Omental fat pad (tissue), 4 donors: ENCODE measurements around the gene ESRRA. TPM values are rescaled to one million over a fixed set of nuclear protein-coding genes. Genes with fewer than 3 reads are reported as not detected.

Experiments
- ATAC-seq: fragments of 150-250 bp; one replicate; pipeline ENCODE4 v1.9.1; 2016; ENCODE audit warnings: mild to moderate bottlenecking, moderate library complexity; ENCODE audit not compliant: low FRiP score
- DNase-seq: peaks from one replicate; pipeline ENCODE4 v3.0.0-alpha.2; 2019; ENCODE audit warnings: low spot score
- total RNA-seq, 4 donors: library from RNA; depleted of rRNA; stranded (reverse); fragments of >200 nt; gene quantifications; one replicate each; pipeline ENCODE4 v1.1.0, GENCODE V29; 2016
- TF ChIP-seq, protein P1 (sequence below), 3 donors: fragments of 450-650 bp; IDR thresholded peaks; one replicate each; pipeline ENCODE4 v1.5.1; 2016 to 2017; ENCODE audit warnings: antibody characterized with exemption in 3 of 3, mild to moderate bottlenecking in 3 of 3, moderate library complexity in 2 of 3

The ESRRA gene
- total RNA-seq, 4 donors from 2014 or later, result 32.1 to 50.8 (median 44.6) TPM

DNA sequence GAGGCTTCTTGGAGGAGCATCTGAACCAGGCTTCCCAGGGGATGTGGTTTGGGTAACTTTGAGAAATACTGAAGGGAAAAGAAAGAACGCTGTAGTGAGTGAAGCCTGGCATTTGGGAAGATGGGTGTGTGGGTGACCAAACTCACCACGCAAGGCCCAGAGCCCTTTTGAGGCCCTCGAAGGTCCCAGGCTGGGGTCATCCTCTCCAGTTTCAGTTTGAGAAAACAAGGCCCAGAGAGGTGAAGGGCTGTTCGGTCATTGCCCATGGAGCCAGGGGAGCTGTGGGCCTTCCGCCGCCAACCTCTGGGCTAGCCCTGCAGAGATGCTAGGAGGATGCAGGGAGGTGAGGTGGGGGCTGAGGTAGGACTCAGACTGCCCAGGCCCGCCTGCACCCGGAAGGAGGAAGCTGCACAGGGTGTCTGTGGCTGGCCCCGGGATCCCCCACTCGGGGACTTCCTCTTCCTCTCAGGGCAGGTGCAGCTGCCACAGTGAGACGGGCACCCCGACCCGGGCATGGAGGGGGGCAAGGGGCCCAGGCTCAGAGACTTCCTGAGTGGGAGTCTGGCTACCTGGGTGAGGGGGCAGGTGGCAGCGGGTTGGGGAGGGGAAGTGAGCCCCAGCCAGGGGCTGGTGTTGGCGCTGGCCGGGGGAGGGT, 34.6 kb downstream of the ESRRA start, which contains the start of gene CCDC88B:
CCDC88B (plus strand) TSS at position 451 of the 655 bp plus-strand sequence; CDS start at position 514, 63 bp downstream.
- ATAC-seq (no peak), DNase-seq (no peak)
- TF ChIP-seq, protein P1, sequence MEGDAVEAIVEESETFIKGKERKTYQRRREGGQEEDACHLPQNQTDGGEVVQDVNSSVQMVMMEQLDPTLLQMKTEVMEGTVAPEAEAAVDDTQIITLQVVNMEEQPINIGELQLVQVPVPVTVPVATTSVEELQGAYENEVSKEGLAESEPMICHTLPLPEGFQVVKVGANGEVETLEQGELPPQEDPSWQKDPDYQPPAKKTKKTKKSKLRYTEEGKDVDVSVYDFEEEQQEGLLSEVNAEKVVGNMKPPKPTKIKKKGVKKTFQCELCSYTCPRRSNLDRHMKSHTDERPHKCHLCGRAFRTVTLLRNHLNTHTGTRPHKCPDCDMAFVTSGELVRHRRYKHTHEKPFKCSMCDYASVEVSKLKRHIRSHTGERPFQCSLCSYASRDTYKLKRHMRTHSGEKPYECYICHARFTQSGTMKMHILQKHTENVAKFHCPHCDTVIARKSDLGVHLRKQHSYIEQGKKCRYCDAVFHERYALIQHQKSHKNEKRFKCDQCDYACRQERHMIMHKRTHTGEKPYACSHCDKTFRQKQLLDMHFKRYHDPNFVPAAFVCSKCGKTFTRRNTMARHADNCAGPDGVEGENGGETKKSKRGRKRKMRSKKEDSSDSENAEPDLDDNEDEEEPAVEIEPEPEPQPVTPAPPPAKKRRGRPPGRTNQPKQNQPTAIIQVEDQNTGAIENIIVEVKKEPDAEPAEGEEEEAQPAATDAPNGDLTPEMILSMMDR (IDR thresholded peaks at IDR 0.05), result no peak

DNA sequence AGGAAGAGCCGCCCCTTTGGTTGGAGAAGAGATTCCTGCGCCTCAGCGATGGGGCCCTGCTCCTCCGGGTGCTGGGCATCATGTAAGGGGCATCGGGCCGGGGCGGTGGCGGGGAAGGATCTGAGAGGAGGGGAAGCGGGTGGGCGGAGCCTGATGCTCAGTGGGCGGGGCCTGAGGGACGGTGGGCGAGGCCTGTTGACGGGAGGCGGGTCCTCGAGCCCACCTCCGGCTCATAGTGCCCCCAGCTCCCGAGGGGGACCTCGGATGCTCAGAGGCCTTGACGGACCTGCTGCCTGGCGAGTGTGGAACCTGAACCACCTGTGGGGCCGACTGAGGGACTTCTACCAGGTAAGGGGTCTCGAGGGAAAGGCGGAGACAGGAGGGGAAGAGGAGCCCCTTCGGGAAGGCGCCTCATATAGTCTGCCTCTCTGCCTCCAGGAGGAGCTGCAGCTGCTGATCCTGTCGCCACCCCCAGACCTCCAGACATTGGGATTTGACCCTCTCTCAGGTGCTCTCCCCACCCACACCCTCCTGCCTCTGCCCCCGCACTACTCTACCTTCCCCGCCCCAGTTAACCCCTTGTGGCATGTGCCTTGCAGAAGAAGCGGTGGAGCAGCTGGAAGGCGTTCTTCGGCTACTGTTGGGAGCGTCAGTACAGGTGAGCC, 35.5 kb downstream of the ESRRA start:
- ATAC-seq (no peak), DNase-seq (no peak)

GRCh38 chr11:64341429-64341828, 36.1 kb downstream of the ESRRA start:
- ATAC-seq (no peak), DNase-seq (no peak)
- TF ChIP-seq, protein P1 (IDR thresholded peaks at IDR 0.05), result no peak

More for the DNA sequence above, 35.5 kb downstream of the ESRRA start:
- TF ChIP-seq, protein P1 (IDR thresholded peaks at IDR 0.05), result no peak

GRCh38 chr11:64341851-64342791, 36.8 kb downstream of the ESRRA start:
- ATAC-seq (peak; percentile 91), DNase-seq (peak; percentile 59)
- TF ChIP-seq, protein P1 (IDR thresholded peaks at IDR 0.05), result no peak

- DNase-seq (no peak), ATAC-seq (no peak)
These were observed 37.8 kb downstream of the ESRRA start for GRCh38 chr11:64342869-64343745.

More at GRCh38 chr11:64342869-64343745, 37.8 kb downstream of the ESRRA start:
- TF ChIP-seq, protein P1 (IDR thresholded peaks at IDR 0.05), result no peak
